ENCODE results near the gene IL22RA2. TPM values are rescaled to one million over a fixed set of nuclear protein-coding genes. Genes with fewer than 3 reads are reported as not detected.

IL22RA2 gene
- total RNA-seq, 1 experiment from 2014 or later: not detected

GRCh38 chr6:137193256-137194070 is 20.0 kb upstream of the IL22RA2 start:
- Mint-ChIP-seq H3K4me1 (ENCODE audit: low read depth, unreplicated experiment) (no peaks in the 10 kb centered on the region), H3K4me3 (ENCODE audit: low read depth, unreplicated experiment) (no peak overlapping the region), H3K9me3 (ENCODE audit: low read depth, unreplicated experiment) (no peaks in the 10 kb centered on the region), H3K36me3 (ENCODE audit: insufficient read depth, unreplicated experiment) (peaks cover 8% of the 10 kb centered on the region), H3K27me3 (ENCODE audit: unreplicated experiment) (no peaks in the 10 kb centered on the region), H3K27ac (ENCODE audit: unreplicated experiment) (no peak overlapping the region)
- intact Hi-C loops (cut with micrococcal nuclease; ENCODE audit: unreplicated experiment): no loop called here
- CTCF ChIA-PET: interaction anchor here (0.7 kb wide), 1 partner anchor 50 kb away, joined by 5 read pairs; no protein-coding TSS in a partner anchor
- TF ChIP-seq, protein P1, sequence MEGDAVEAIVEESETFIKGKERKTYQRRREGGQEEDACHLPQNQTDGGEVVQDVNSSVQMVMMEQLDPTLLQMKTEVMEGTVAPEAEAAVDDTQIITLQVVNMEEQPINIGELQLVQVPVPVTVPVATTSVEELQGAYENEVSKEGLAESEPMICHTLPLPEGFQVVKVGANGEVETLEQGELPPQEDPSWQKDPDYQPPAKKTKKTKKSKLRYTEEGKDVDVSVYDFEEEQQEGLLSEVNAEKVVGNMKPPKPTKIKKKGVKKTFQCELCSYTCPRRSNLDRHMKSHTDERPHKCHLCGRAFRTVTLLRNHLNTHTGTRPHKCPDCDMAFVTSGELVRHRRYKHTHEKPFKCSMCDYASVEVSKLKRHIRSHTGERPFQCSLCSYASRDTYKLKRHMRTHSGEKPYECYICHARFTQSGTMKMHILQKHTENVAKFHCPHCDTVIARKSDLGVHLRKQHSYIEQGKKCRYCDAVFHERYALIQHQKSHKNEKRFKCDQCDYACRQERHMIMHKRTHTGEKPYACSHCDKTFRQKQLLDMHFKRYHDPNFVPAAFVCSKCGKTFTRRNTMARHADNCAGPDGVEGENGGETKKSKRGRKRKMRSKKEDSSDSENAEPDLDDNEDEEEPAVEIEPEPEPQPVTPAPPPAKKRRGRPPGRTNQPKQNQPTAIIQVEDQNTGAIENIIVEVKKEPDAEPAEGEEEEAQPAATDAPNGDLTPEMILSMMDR (IDR thresholded peaks at IDR 0.05; ENCODE audit: unreplicated experiment): no peak
- DNase-seq: no peak
- no TSS peak for BruUV-seq (replicated peaks)

DNA sequence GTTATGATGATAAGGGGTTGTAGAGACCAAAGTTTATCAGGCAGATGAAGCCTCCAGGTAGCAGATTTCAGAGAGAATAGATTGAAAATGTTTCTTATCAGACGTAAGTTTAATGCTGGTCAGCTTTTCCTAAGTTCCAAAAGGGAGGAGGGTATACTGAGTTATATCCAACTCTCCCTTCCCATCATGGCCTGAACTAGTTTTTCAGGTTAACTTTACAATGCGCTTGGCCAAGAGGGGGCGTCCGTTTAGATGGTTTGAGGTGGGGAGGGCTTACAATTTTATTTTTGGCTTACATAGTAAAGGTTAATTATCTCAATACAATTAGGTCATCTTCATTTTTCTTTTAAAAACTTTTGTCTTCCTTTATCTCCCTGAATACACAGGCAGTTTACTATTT is 19.4 kb upstream of the IL22RA2 start:
- CTCF ChIA-PET: no interaction called here
- Mint-ChIP-seq H3K4me3 (ENCODE audit: low read depth, unreplicated experiment) (no peak overlapping the region), H3K4me1 (ENCODE audit: low read depth, unreplicated experiment) (no peaks in the 10 kb centered on the region), H3K36me3 (ENCODE audit: insufficient read depth, unreplicated experiment) (peaks cover 8% of the 10 kb centered on the region), H3K9me3 (ENCODE audit: low read depth, unreplicated experiment) (no peaks in the 10 kb centered on the region), H3K27ac (ENCODE audit: unreplicated experiment) (no peak overlapping the region), H3K27me3 (ENCODE audit: unreplicated experiment) (no peaks in the 10 kb centered on the region)
- intact Hi-C loops (cut with micrococcal nuclease; ENCODE audit: unreplicated experiment): no loop called here
- BruUV-seq (replicated peaks): no TSS peak
- TF ChIP-seq, protein P1 (IDR thresholded peaks at IDR 0.05; ENCODE audit: unreplicated experiment): no peak
- no peak for DNase-seq

GRCh38 chr6:137191670-137192069 is 18.2 kb upstream of the IL22RA2 start:
- intact Hi-C loops (cut with micrococcal nuclease; ENCODE audit: unreplicated experiment): no loop called here
- Mint-ChIP-seq H3K9me3 (ENCODE audit: low read depth, unreplicated experiment) (no peaks in the 10 kb centered on the region), H3K27ac (ENCODE audit: unreplicated experiment) (no peak overlapping the region), H3K4me1 (ENCODE audit: low read depth, unreplicated experiment) (no peaks in the 10 kb centered on the region), H3K27me3 (ENCODE audit: unreplicated experiment) (no peaks in the 10 kb centered on the region), H3K36me3 (ENCODE audit: insufficient read depth, unreplicated experiment) (peaks cover 8% of the 10 kb centered on the region), H3K4me3 (ENCODE audit: low read depth, unreplicated experiment) (no peak overlapping the region)
- TF ChIP-seq, protein P1 (IDR thresholded peaks at IDR 0.05; ENCODE audit: unreplicated experiment): no peak
- no TSS peak for BruUV-seq (replicated peaks)
- CTCF ChIA-PET: no interaction called here
- no peak for DNase-seq

DNA sequence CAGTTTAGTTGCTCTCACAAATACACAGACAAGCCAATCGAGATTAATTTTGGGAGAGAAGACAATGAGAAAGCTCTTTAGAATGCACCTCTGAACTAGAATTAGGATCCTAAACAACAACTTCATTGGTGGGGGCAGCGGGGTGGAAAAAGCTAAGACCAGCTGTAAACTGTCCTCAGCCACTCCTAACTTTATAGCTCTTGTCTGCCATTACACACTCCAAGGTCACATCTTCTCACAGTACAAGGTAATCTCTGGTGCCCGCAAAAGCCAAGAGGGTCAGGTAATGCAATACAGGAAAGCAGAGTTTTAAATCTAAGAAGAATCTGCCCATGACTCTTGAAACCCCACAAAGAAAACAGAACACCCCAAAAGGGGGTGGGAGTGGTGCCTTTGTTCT is 17.8 kb upstream of the IL22RA2 start:
- intact Hi-C loops (cut with micrococcal nuclease; ENCODE audit: unreplicated experiment): no loop called here
- Mint-ChIP-seq H3K9me3 (ENCODE audit: low read depth, unreplicated experiment) (no peaks in the 10 kb centered on the region), H3K36me3 (ENCODE audit: insufficient read depth, unreplicated experiment) (peaks cover 4% of the 10 kb centered on the region), H3K27ac (ENCODE audit: unreplicated experiment) (no peak overlapping the region), H3K4me1 (ENCODE audit: low read depth, unreplicated experiment) (no peaks in the 10 kb centered on the region), H3K4me3 (ENCODE audit: low read depth, unreplicated experiment) (no peak overlapping the region), H3K27me3 (ENCODE audit: unreplicated experiment) (no peaks in the 10 kb centered on the region)
- DNase-seq: no peak
- TF ChIP-seq, protein P1 (IDR thresholded peaks at IDR 0.05; ENCODE audit: unreplicated experiment): no peak
- CTCF ChIA-PET: no interaction called here
- no TSS peak for BruUV-seq (replicated peaks)
